GM12878 (cell line): ENCODE results near the gene MGRN1. TPM values are rescaled to one million over a fixed set of nuclear protein-coding genes. Genes with fewer than 3 reads are reported as not detected.

ENCODE experiments used
- ATAC-seq: fragments of 200-7000 bp; cut with Tn5 transposase; 3 replicates; pipeline ENCODE4 v1.9.1; 2020; ENCODE audit warnings: mild to moderate bottlenecking, moderate library complexity
- BruUV-seq: library from RNA; stranded (reverse); fragments of 400-500 nt; replicated peaks from 2 replicates; lab custom pipeline; 2021; lab: Mats Ljungman, UMichigan
- CTCF ChIA-PET: fragments of 300-600 bp; sonication (Branson Sonifier 250); formaldehyde crosslinking; extraction: SDS; loops from one replicate; lab custom pipeline; 2021; ENCODE audit warnings: inconsistent platforms; lab: Yijun Ruan, JAX
- POLR2A ChIA-PET: fragments of 350-600 bp; formaldehyde crosslinking; extraction: SDS; loops from one replicate; lab custom pipeline; 2021; ENCODE audit warnings: inconsistent platforms; lab: Charles Lee
- RAD21 ChIA-PET: fragments of 300-600 bp; sonication (Branson Sonifier 250); formaldehyde crosslinking; loops from one replicate; lab custom pipeline; 2023; ENCODE audit warnings: antibody characterized with exemption; ENCODE audit not compliant: unreplicated experiment; lab: Charles Lee
- SMC1A ChIA-PET: fragments of 300-600 bp; sonication (Branson Sonifier 250); formaldehyde crosslinking; loops from one replicate; lab custom pipeline; 2023; ENCODE audit not compliant: unreplicated experiment, uncharacterized antibody; lab: Charles Lee
- DNase-seq: peaks from one replicate; pipeline ENCODE4 v3.0.0-alpha.2; 2011; ENCODE audit warnings: low read depth, low spot score
- FAIRE-seq: peaks from 3 replicates; lab custom pipeline; 2011; peaks lifted over from hg19 to GRCh38; lab: Jason Lieb, UNC
- H2AFZ ChIP-seq: 2 replicates; pipeline ENCODE4 v1.6.0; 2011; ENCODE audit warnings: low read depth, low read length, control low read depth; ENCODE audit not compliant: control insufficient read depth
- H3K27ac ChIP-seq: 2 replicates; pipeline ENCODE4 v1.5.1; 2011; ENCODE audit warnings: control low read depth; ENCODE audit not compliant: control insufficient read depth, insufficient read depth
- H3K27me3 ChIP-seq, 2 experiments: replicated peaks in 1 of 2; 2 replicates each; pipeline versions ENCODE4 v1.6.0 to v1.6.1; 2011; ENCODE audit warnings: low read length in 1 of 2; ENCODE audit not compliant: control insufficient read depth in 2 of 2, insufficient read depth in 2 of 2
- H3K36me3 ChIP-seq, 2 experiments: 2 replicates each; pipeline ENCODE4 v1.5.1; 2011; ENCODE audit warnings: low read length in 1 of 2; ENCODE audit not compliant: control insufficient read depth in 2 of 2, insufficient read depth in 2 of 2
- H3K4me1 ChIP-seq: 2 replicates; pipeline ENCODE4 v1.6.1; 2011; ENCODE audit warnings: mild to moderate bottlenecking, low read length, moderate library complexity, mixed read lengths; ENCODE audit not compliant: control insufficient read depth, insufficient read depth
- H3K4me2 ChIP-seq: 2 replicates; pipeline ENCODE4 v1.6.0; 2011; ENCODE audit warnings: control low read depth; ENCODE audit not compliant: control insufficient read depth, insufficient read depth
- H3K4me3 ChIP-seq: fragments of 200-600 bp; sonication (generic); 2 replicates; pipeline ENCODE4 v1.5.1; 2016
- H3K79me2 ChIP-seq: 2 replicates; pipeline ENCODE4 v1.6.0; 2011; ENCODE audit warnings: low read length; ENCODE audit not compliant: control insufficient read depth, insufficient read depth
- H3K9ac ChIP-seq: 2 replicates; pipeline ENCODE4 v1.8.0; 2011; ENCODE audit warnings: low read length, control low read depth, mixed read lengths; ENCODE audit not compliant: control insufficient read depth, insufficient read depth
- H3K9me3 ChIP-seq: replicated peaks from 3 replicates; pipeline ENCODE4 v1.5.1; 2011; ENCODE audit warnings: mild to moderate bottlenecking, low read length; ENCODE audit not compliant: control insufficient read depth, insufficient read depth
- H4K20me1 ChIP-seq: 2 replicates; pipeline ENCODE4 v1.6.0; 2011; ENCODE audit not compliant: control insufficient read depth, insufficient read depth
- BCL11A ChIP-seq: IDR thresholded peaks from 2 replicates; pipeline ENCODE4 v1.6.1; 2011; ENCODE audit warnings: low read depth, low read length
- FOXK2 ChIP-seq: fragments of 450-650 bp; IDR thresholded peaks from 2 replicates; pipeline ENCODE4 v1.6.1; 2017; ENCODE audit warnings: mild to moderate bottlenecking, moderate library complexity
- HDAC2 ChIP-seq: fragments of 200-600 bp; sonication (generic); IDR thresholded peaks from 2 replicates; pipeline ENCODE4 v1.6.1; 2017
- HSF1 ChIP-seq: fragments of 150-350 bp; IDR thresholded peaks from 2 replicates; pipeline ENCODE4 v1.6.1; 2014; ENCODE audit warnings: mild to moderate bottlenecking, low read depth, low read length
- JUND ChIP-seq: IDR thresholded peaks from 2 replicates; pipeline ENCODE4 v1.6.1; 2012; ENCODE audit warnings: low read depth, mild to moderate bottlenecking, low read length, improper control_type of control experiment, moderate library complexity
- MLLT1 ChIP-seq: fragments of 450-650 bp; IDR thresholded peaks from 2 replicates; pipeline ENCODE4 v1.6.1; 2016; ENCODE audit warnings: mild to moderate bottlenecking
- NRF1 ChIP-seq: conservative IDR thresholded peaks from 2 replicates; pipeline ENCODE4 v1.6.1; 2011; ENCODE audit warnings: mild to moderate bottlenecking, low read depth, low read length, improper control_type of control experiment
- POLR2A ChIP-seq: IDR thresholded peaks from 2 replicates; pipeline ENCODE4 v1.6.1; 2011; ENCODE audit warnings: low read depth, mild to moderate bottlenecking, low read length
- RAD51 ChIP-seq: fragments of 450-650 bp; IDR thresholded peaks from 2 replicates; pipeline ENCODE4 v1.6.1; 2016; ENCODE audit warnings: moderate library complexity, mild to moderate bottlenecking, inconsistent platforms
- RELA ChIP-seq: fragments of 450-650 bp; IDR thresholded peaks from 2 replicates; pipeline ENCODE4 v1.8.0; 2014; ENCODE audit warnings: borderline replicate concordance; ENCODE audit not compliant: partially characterized antibody
- SUPT20H ChIP-seq: IDR thresholded peaks from 2 replicates; pipeline ENCODE4 v1.6.1; 2011; ENCODE audit warnings: low read depth, mild to moderate bottlenecking, low read length, moderate library complexity, borderline replicate concordance; ENCODE audit not compliant: control insufficient read depth
- TAF1 ChIP-seq: IDR thresholded peaks from 2 replicates; pipeline ENCODE4 v1.6.1; 2011; ENCODE audit warnings: mild to moderate bottlenecking, low read depth, low read length, borderline replicate concordance
- USF2 ChIP-seq: IDR thresholded peaks from 2 replicates; pipeline ENCODE4 v1.6.1; 2011; ENCODE audit warnings: low read depth, low read length, improper control_type of control experiment, borderline replicate concordance
- ZNF207 ChIP-seq: fragments of 450-650 bp; IDR thresholded peaks from 2 replicates; pipeline ENCODE4 v1.6.1; 2014; ENCODE audit warnings: antibody characterized with exemption, mild to moderate bottlenecking, borderline replicate concordance
- WGBS: methylation state at CpG from one replicate; pipeline ENCODE4 v1.1.6; 2016; ENCODE audit warnings: low lambda C conversion rate; ENCODE audit not compliant: insufficient replicate concordance, insufficient coverage; ENCODE audit errors: missing lambda C conversion rate; 5-methylcytosine and 5-hydroxymethylcytosine counted together
- in situ Hi-C: fragments of 300-500 bp; cut with MboI; formaldehyde crosslinking; loops from 9 replicates; pipeline ENCODE4 v1.14.3; 2018; ENCODE audit warnings: mixed read lengths
- intact Hi-C: fragments of 100-400 bp; cut with micrococcal nuclease; formaldehyde crosslinking; loops from one replicate; pipeline ENCODE4 v1.14.2; 2022; ENCODE audit not compliant: unreplicated experiment
- polyA plus RNA-seq, 11 experiments: library from polyadenylated mRNA; depleted of rRNA in 4 of 11; unstranded in 6 of 11; stranded (reverse) in 5 of 11; fragments of >200 nt; fragmentation: Nextera tagmentation in 4 of 11; fragmentation: Illumina TruSeq in 1 of 11; extraction: Ambion mirVana in 4 of 11; extraction: Trizol in 1 of 11; gene quantifications; 1 replicate in 1 of 11; 2 replicates in 10 of 11; pipeline versions ENCODE4 v1.2.1 to v1.2.3, GENCODE V29; 2011 to 2016; ENCODE audit warnings: inconsistent platforms in 2 of 11, missing spikeins in 2 of 11, low read depth in 1 of 11
- total RNA-seq, 4 experiments: library from RNA; depleted of rRNA in 3 of 4; stranded (reverse); fragments of >200 nt in 3 of 4; fragmentation: Illumina TruSeq in 1 of 4; extraction: Trizol in 1 of 4; gene quantifications; 2 replicates each; pipeline versions ENCODE4 v1.2.1 to v1.2.3, GENCODE V29; 2013 to 2021
- TF ChIP-seq, protein P1 (sequence below): IDR thresholded peaks from 2 replicates; pipeline ENCODE4 v1.6.1; 2011; ENCODE audit warnings: borderline replicate concordance, low read depth, mild to moderate bottlenecking, moderate library complexity, low read length; ENCODE audit not compliant: insufficient read depth, poor library complexity, severe bottlenecking
- TF ChIP-seq, protein P2 (sequence below): fragments of 450-650 bp; IDR thresholded peaks from 2 replicates; pipeline ENCODE4 v1.6.1; 2017; ENCODE audit warnings: low read depth, mild to moderate bottlenecking, moderate library complexity

The MGRN1 gene
- total and polyA plus RNA-seq, 10 of the 15 experiments (the other 5 are each of a cell fraction or from before 2014, with no cell fraction given), result 0.35 to 86.7 (median 14.6) TPM

DNA sequence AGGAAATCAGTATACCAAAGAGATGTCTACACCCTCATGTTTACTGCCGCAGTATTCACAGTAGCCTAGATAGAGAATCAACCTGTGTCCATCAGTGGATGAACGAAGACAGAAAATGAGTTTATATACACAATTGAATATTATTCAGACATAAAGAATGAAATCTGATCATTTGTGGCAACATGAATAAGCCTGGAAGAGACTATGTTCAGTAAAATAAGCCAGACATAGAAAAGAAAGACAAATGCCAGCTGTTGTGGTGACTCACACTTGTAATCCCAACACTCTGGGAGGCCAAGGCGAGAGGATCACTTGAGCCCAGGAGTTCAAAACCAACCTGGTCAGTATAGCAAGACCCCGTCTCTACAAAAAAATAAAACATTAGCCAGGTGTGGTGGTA, 84.9 kb downstream of the MGRN1 start:
- no peaks in the 10 kb centered on the region for H3K4me1 ChIP-seq
- no peak for ATAC-seq
- intact Hi-C loops, result no loop called here
- no TSS peak for BruUV-seq
- ChIA-PET CTCF (interaction anchor here (0.8 to 0.9 kb wide), 2 partner anchors 91 to 192 kb away, joined by 3 read pairs; no protein-coding TSS in a partner anchor), RAD21 (no interaction called here)
- H3K79me2 ChIP-seq, result no peaks in the 10 kb centered on the region
- no peaks in the 10 kb centered on the region for H3K27me3 ChIP-seq
- H3K36me3 ChIP-seq, result peaks cover 0 to 6% of the 10 kb centered on the region in 2 experiments; a peak in 3 of 4 replicates
- H2AFZ ChIP-seq, result no peak overlapping the region
- TF ChIP-seq MLLT1 (no peak), NRF1 (no peak), HSF1 (no peak), JUND (no peak), POLR2A (no peak), RELA (no peak), ZNF207 (no peak), SUPT20H (no peak), RAD51 (no peak), BCL11A (no peak), FOXK2 (no peak), HDAC2 (no peak), TAF1 (no peak), USF2 (no peak)
- TF ChIP-seq, protein P1, sequence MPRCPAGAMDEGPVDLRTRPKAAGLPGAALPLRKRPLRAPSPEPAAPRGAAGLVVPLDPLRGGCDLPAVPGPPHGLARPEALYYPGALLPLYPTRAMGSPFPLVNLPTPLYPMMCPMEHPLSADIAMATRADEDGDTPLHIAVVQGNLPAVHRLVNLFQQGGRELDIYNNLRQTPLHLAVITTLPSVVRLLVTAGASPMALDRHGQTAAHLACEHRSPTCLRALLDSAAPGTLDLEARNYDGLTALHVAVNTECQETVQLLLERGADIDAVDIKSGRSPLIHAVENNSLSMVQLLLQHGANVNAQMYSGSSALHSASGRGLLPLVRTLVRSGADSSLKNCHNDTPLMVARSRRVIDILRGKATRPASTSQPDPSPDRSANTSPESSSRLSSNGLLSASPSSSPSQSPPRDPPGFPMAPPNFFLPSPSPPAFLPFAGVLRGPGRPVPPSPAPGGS, result no peak
- TF ChIP-seq, protein P2, sequence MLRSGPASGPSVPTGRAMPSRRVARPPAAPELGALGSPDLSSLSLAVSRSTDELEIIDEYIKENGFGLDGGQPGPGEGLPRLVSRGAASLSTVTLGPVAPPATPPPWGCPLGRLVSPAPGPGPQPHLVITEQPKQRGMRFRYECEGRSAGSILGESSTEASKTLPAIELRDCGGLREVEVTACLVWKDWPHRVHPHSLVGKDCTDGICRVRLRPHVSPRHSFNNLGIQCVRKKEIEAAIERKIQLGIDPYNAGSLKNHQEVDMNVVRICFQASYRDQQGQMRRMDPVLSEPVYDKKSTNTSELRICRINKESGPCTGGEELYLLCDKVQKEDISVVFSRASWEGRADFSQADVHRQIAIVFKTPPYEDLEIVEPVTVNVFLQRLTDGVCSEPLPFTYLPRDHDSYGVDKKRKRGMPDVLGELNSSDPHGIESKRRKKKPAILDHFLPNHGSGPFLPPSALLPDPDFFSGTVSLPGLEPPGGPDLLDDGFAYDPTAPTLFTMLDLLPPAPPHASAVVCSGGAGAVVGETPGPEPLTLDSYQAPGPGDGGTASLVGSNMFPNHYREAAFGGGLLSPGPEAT, result no peak
- TF ChIP-seq, all 136 proteins: peak for 0
- 85% methylated on average over 4 of the region's 4 CpGs for WGBS
- in situ Hi-C loops, result no loop called here
- Histone ChIP-seq H3K9me3 (no peaks in the 10 kb centered on the region), H3K9ac (no peak overlapping the region), H4K20me1 (no peaks in the 10 kb centered on the region), H3K27ac (no peak overlapping the region), H3K4me3 (no peak overlapping the region), H3K4me2 (no peak overlapping the region)
- peak; percentile 13 for FAIRE-seq
- no peak for DNase-seq
- ChIA-PET SMC1A (no interaction called here), POLR2A (no interaction called here)
